ENCODE data around the gene AMER3.

AMER3 gene

DNA sequence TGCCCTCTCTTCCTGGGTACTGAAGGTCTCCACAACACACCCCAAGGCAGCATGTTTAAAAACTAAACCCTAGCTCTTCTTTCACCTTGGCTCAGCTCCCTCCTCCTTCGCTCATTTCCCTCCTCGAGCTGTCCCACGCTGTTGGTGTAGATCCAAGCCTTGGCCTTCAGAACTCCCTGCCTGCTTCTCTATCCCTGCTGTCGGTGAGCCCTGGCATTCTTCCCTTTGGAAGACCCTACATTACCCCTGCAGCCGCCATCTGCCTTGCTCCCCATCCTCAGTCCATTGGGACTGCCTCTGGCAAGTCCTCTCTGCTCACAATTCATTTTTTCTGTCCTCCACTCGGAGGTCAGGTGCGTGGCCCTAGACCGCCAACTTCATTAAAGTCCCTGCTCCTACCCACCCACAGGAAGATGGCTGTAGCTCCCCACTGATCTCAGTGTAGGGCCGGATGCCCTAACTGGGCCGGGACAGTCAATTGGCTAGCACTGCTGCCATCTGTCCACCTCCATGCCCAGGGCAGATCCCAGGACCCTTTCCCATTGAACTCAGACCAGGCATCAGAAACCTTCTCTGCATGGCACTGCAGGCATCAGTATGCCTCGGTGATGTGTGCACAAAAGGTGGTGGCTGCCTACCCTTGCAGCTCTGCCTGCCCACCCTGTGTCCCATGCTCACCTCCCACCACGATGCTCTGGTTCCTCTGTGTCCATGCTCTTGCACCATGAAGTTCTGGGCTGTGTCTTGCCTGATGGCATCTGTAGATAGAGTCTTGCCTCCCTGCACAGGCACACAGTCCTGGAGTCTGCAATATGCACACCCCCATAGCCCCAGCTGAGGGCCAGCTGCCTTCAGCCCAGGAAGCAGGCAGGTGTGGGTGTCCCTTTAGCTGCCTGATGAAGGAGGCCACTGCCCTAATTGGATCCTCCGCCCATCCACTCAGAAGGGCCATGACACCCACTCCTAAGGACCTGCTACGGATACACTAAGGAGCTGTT lies 5.7 kb downstream of the AMER3 start:
- H4K91ac ChIP-seq (ENCODE audit: low read depth, low read length): no peak overlapping the region
- no peak overlapping the region for H2BK5ac ChIP-seq (ENCODE audit: low read depth, low read length, poor library complexity)
- peaks cover 2 to 3% of the 10 kb centered on the region in 2 experiments for H3K4me1 ChIP-seq (ENCODE audit: control insufficient read depth in 1 of 2, insufficient read depth in 2 of 2, low read length in 2 of 2)
- H4K12ac ChIP-seq (ENCODE audit: low read depth, low read length): no peak overlapping the region
- H3K27me3 ChIP-seq (ENCODE audit: insufficient read depth, low read length): peaks cover 10% of the 10 kb centered on the region
- no peak overlapping the region for H3K4ac ChIP-seq (ENCODE audit: low read depth, low read length)
- H3K79me1 ChIP-seq (ENCODE audit: low read length): no peaks in the 10 kb centered on the region
- no peak overlapping the region for H3K27ac ChIP-seq (ENCODE audit: low read depth, low read length)
- H3K9ac ChIP-seq (ENCODE audit: low read length): no peak overlapping the region
- H3K18ac ChIP-seq (ENCODE audit: low read length): no peak overlapping the region
- H2AFZ ChIP-seq (ENCODE audit: insufficient read depth, low read length, poor library complexity): no peak overlapping the region
- DNase-seq: no peak
- no peak overlapping the region for H2BK120ac ChIP-seq (ENCODE audit: insufficient read depth, low read length, poor library complexity)
- no peak overlapping the region for H3K23ac ChIP-seq (ENCODE audit: low read length)
- H3K79me2 ChIP-seq (ENCODE audit: control insufficient read depth, insufficient read depth, low read length, poor library complexity): no peaks in the 10 kb centered on the region
- no peak overlapping the region for H3K14ac ChIP-seq (ENCODE audit: low read length)
- no peaks in the 10 kb centered on the region for H3K36me3 ChIP-seq (ENCODE audit: control insufficient read depth in 1 of 2, insufficient read depth in 2 of 2, low read length in 2 of 2)
- peaks cover 2% of the 10 kb centered on the region for H3K9me3 ChIP-seq (ENCODE audit: insufficient read depth, low read depth, low read length)
- WGBS (ENCODE audit: extremely low coverage, insufficient coverage, insufficient read length): no CpG with 5 or more reads among the region's 14 CpGs
- no peak overlapping the region for H4K8ac ChIP-seq (ENCODE audit: low read depth, low read length)
- H3K4me2 ChIP-seq (ENCODE audit: low read length): no peak overlapping the region
- H2BK12ac ChIP-seq (ENCODE audit: low read length): no peak overlapping the region
- no peak overlapping the region for H2AK5ac ChIP-seq (ENCODE audit: low read length)
- peak overlapping the region; percentile 37 for H3K4me3 ChIP-seq (ENCODE audit: low read depth, low read length)

DNA sequence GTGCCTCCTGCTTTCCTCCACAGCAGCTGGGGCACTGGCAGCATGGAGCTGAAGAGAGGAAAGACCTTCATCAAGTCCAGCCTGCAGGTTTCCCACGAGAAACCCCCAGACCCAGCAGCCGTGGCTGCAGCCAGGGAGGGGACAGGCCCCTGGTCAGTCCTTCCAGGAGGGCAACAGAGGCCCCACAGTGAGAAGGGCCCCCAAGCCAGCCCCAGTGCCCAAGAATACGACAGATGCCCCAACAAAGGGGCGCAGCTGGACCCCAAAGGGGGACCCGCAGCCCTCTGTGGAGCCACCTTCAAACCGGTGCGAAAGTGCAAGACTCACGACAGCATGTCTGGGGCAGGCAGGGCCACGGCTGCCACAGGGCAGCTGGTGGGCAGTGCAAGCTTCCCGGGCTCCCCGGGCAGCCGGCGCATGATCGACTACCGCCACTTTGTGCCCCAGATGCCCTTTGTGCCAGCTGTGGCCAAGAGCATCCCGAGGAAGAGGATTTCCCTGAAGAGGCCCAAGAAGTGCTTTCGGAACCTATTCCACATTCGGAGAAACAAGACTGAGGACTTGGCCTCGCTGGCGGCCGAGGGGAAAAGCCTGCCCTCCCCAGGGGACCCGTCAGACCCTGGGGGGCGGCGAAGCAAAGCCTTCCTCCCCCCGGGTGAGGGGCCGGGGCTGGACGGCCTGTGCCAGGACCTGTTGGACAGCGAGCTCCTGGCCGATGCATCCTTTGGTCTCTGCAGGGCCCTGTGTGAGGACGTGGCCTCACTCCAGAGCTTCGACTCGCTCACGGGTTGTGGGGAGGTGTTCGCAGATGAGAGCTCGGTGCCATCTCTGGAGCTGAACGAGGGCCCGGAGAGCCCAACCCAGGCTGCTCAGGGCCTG lies 6.9 kb downstream of the AMER3 start:
- no peak overlapping the region for H3K9ac ChIP-seq (ENCODE audit: low read length)
- H4K8ac ChIP-seq (ENCODE audit: low read depth, low read length): no peak overlapping the region
- H4K91ac ChIP-seq (ENCODE audit: low read depth, low read length): no peak overlapping the region
- no peak overlapping the region for H2BK120ac ChIP-seq (ENCODE audit: insufficient read depth, low read length, poor library complexity)
- no peaks in the 10 kb centered on the region for H3K36me3 ChIP-seq (ENCODE audit: control insufficient read depth in 1 of 2, insufficient read depth in 2 of 2, low read length in 2 of 2)
- H3K4me2 ChIP-seq (ENCODE audit: low read length): no peak overlapping the region
- no peaks in the 10 kb centered on the region for H3K79me1 ChIP-seq (ENCODE audit: low read length)
- peaks cover 3% of the 10 kb centered on the region for H3K27me3 ChIP-seq (ENCODE audit: insufficient read depth, low read length)
- no peak overlapping the region for H3K27ac ChIP-seq (ENCODE audit: low read depth, low read length)
- H2BK12ac ChIP-seq (ENCODE audit: low read length): no peak overlapping the region
- H3K9me3 ChIP-seq (ENCODE audit: insufficient read depth, low read depth, low read length): peaks cover 2% of the 10 kb centered on the region
- no peaks in the 10 kb centered on the region for H3K79me2 ChIP-seq (ENCODE audit: control insufficient read depth, insufficient read depth, low read length, poor library complexity)
- no peak overlapping the region for H3K4ac ChIP-seq (ENCODE audit: low read depth, low read length)
- no peak for DNase-seq
- no peak overlapping the region for H2AFZ ChIP-seq (ENCODE audit: insufficient read depth, low read length, poor library complexity)
- no CpG with 5 or more reads among the region's 37 CpGs for WGBS (ENCODE audit: extremely low coverage, insufficient coverage, insufficient read length)
- H2BK5ac ChIP-seq (ENCODE audit: low read depth, low read length, poor library complexity): no peak overlapping the region
- no peaks in the 10 kb centered on the region for H3K4me1 ChIP-seq (ENCODE audit: control insufficient read depth in 1 of 2, insufficient read depth in 2 of 2, low read length in 2 of 2)
- no peak overlapping the region for H3K4me3 ChIP-seq (ENCODE audit: low read depth, low read length)
- H3K18ac ChIP-seq (ENCODE audit: low read length): no peak overlapping the region
- no peak overlapping the region for H3K23ac ChIP-seq (ENCODE audit: low read length)
- no peak overlapping the region for H2AK5ac ChIP-seq (ENCODE audit: low read length)
- no peak overlapping the region for H4K12ac ChIP-seq (ENCODE audit: low read depth, low read length)
- H3K14ac ChIP-seq (ENCODE audit: low read length): no peak overlapping the region

DNA sequence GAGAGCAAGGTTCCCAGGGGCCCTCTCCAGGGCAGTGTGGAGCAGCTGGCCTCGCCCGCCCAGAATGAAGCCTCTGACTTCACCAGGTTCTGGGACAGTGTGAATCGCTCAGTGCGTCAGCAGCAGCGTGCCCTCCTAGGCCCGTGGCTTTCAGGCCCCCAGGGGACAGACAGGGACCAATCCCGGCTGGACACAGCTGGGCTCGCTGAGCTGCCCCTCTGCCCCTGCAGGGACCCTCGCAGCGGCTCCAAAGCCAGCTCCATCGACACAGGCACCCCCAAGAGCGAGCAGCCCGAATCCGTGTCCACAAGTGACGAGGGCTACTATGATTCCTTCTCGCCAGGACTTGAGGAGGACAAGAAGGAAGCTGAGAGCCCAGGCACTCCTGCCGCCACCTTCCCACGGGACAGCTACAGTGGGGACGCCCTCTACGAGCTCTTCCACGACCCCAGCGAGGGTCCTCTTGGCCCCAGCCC lies 7.6 kb downstream of the AMER3 start:
- Histone ChIP-seq H4K12ac (ENCODE audit: low read depth, low read length) (no peak overlapping the region), H3K14ac (ENCODE audit: low read length) (no peak overlapping the region), H3K36me3 (ENCODE audit: control insufficient read depth in 1 of 2, insufficient read depth in 2 of 2, low read length in 2 of 2) (no peaks in the 10 kb centered on the region), H3K9ac (ENCODE audit: low read length) (no peak overlapping the region), H2AFZ (ENCODE audit: insufficient read depth, low read length, poor library complexity) (no peak overlapping the region), H3K27ac (ENCODE audit: low read depth, low read length) (no peak overlapping the region), H3K23ac (ENCODE audit: low read length) (no peak overlapping the region), H2BK12ac (ENCODE audit: low read length) (no peak overlapping the region), H4K91ac (ENCODE audit: low read depth, low read length) (no peak overlapping the region), H3K4me2 (ENCODE audit: low read length) (no peak overlapping the region), H3K27me3 (ENCODE audit: insufficient read depth, low read length) (no peaks in the 10 kb centered on the region), H3K79me1 (ENCODE audit: low read length) (no peaks in the 10 kb centered on the region), H4K8ac (ENCODE audit: low read depth, low read length) (no peak overlapping the region), H3K4ac (ENCODE audit: low read depth, low read length) (no peak overlapping the region), H3K4me3 (ENCODE audit: low read depth, low read length) (no peak overlapping the region), H3K9me3 (ENCODE audit: insufficient read depth, low read depth, low read length) (peaks cover 2% of the 10 kb centered on the region), H3K79me2 (ENCODE audit: control insufficient read depth, insufficient read depth, low read length, poor library complexity) (no peaks in the 10 kb centered on the region), H2BK120ac (ENCODE audit: insufficient read depth, low read length, poor library complexity) (no peak overlapping the region), H2BK5ac (ENCODE audit: low read depth, low read length, poor library complexity) (no peak overlapping the region), H2AK5ac (ENCODE audit: low read length) (no peak overlapping the region), H3K4me1 (ENCODE audit: control insufficient read depth in 1 of 2, insufficient read depth in 2 of 2, low read length in 2 of 2) (no peaks in the 10 kb centered on the region), H3K18ac (ENCODE audit: low read length) (no peak overlapping the region)
- no CpG with 5 or more reads among the region's 22 CpGs for WGBS (ENCODE audit: extremely low coverage, insufficient coverage, insufficient read length)
- DNase-seq: no peak

DNA sequence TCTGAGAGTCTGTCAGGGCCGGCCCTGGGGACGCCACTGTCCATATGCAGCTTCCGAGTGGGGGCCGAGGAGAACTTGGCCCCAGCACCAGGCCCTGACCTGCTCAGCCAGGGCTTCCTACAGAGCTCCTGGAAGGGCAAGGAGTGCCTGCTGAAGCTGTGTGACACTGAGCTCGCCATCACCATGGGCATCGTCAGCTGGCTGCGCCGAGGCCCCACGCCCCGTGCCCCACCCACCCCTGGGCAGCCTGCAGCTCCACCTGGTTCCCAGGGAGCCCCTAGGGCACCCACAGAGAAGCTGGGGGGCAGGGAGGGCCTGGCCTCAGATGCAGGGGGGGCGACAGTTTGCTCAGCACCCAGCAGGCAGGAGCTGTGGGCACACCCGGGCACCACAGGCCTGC lies 8.1 kb downstream of the AMER3 start:
- H3K79me2 ChIP-seq (ENCODE audit: control insufficient read depth, insufficient read depth, low read length, poor library complexity): no peaks in the 10 kb centered on the region
- no peak overlapping the region for H2BK12ac ChIP-seq (ENCODE audit: low read length)
- no peak overlapping the region for H4K8ac ChIP-seq (ENCODE audit: low read depth, low read length)
- H2AK5ac ChIP-seq (ENCODE audit: low read length): no peak overlapping the region
- H3K4me1 ChIP-seq (ENCODE audit: control insufficient read depth in 1 of 2, insufficient read depth in 2 of 2, low read length in 2 of 2): no peaks in the 10 kb centered on the region
- H3K4ac ChIP-seq (ENCODE audit: low read depth, low read length): no peak overlapping the region
- no peak for DNase-seq
- H2AFZ ChIP-seq (ENCODE audit: insufficient read depth, low read length, poor library complexity): no peak overlapping the region
- no CpG with 5 or more reads among the region's 12 CpGs for WGBS (ENCODE audit: extremely low coverage, insufficient coverage, insufficient read length)
- no peak overlapping the region for H3K27ac ChIP-seq (ENCODE audit: low read depth, low read length)
- no peak overlapping the region for H3K4me2 ChIP-seq (ENCODE audit: low read length)
- H3K4me3 ChIP-seq (ENCODE audit: low read depth, low read length): no peak overlapping the region
- peaks cover 2% of the 10 kb centered on the region for H3K9me3 ChIP-seq (ENCODE audit: insufficient read depth, low read depth, low read length)
- no peaks in the 10 kb centered on the region for H3K36me3 ChIP-seq (ENCODE audit: control insufficient read depth in 1 of 2, insufficient read depth in 2 of 2, low read length in 2 of 2)
- no peak overlapping the region for H4K91ac ChIP-seq (ENCODE audit: low read depth, low read length)
- H3K9ac ChIP-seq (ENCODE audit: low read length): no peak overlapping the region
- H2BK5ac ChIP-seq (ENCODE audit: low read depth, low read length, poor library complexity): no peak overlapping the region
- H3K27me3 ChIP-seq (ENCODE audit: insufficient read depth, low read length): no peaks in the 10 kb centered on the region
- no peak overlapping the region for H3K23ac ChIP-seq (ENCODE audit: low read length)
- no peaks in the 10 kb centered on the region for H3K79me1 ChIP-seq (ENCODE audit: low read length)
- H4K12ac ChIP-seq (ENCODE audit: low read depth, low read length): no peak overlapping the region
- no peak overlapping the region for H2BK120ac ChIP-seq (ENCODE audit: insufficient read depth, low read length, poor library complexity)
- no peak overlapping the region for H3K18ac ChIP-seq (ENCODE audit: low read length)
- no peak overlapping the region for H3K14ac ChIP-seq (ENCODE audit: low read length)

Data from trophoblast cell (in vitro differentiated cells and primary cell).